ENCODE data around the gene SLAIN2.

SLAIN2 gene

GRCh38 chr4:48380583-48381167 is 39.3 kb downstream of the SLAIN2 start:
- Histone ChIP-seq H3K4me2 (ENCODE audit: low read length, poor library complexity, severe bottlenecking) (no peak overlapping the region), H3K14ac (ENCODE audit: low read length in 2 of 2) (no peak overlapping the region), H2BK15ac (ENCODE audit: low read depth, poor library complexity, severe bottlenecking) (no peak overlapping the region), H2BK5ac (ENCODE audit: low read depth, low read length, poor library complexity, severe bottlenecking) (no peak overlapping the region), H3K9ac (ENCODE audit: low read length) (no peak overlapping the region), H3K23ac (ENCODE audit: low read length in 2 of 2) (no peak overlapping the region), H2AFZ (ENCODE audit: low read depth, low read length) (no peak overlapping the region), H3K4me3 (ENCODE audit: insufficient read depth in 1 of 2, low read depth in 1 of 2, low read length in 2 of 2) (no peak overlapping the region), H2BK120ac (ENCODE audit: low read depth, low read length) (no peak overlapping the region), H4K8ac (ENCODE audit: low read length) (no peak overlapping the region), H2AK5ac (ENCODE audit: low read length, severe bottlenecking) (no peak overlapping the region), H3K36me3 (ENCODE audit: control insufficient read depth in 1 of 2, insufficient read depth in 2 of 2, low read depth in 1 of 2, low read length in 2 of 2) (peaks cover 6 to 65% of the 10 kb centered on the region in 2 experiments), H3K27ac (ENCODE audit: low read length, poor library complexity, severe bottlenecking) (no peak overlapping the region), H3K27me3 (ENCODE audit: control insufficient read depth in 1 of 2, insufficient read depth in 1 of 2, low read length in 2 of 2) (no peaks in the 10 kb centered on the region), H3K18ac (ENCODE audit: low read depth in 1 of 2, low read length in 2 of 2) (no peak overlapping the region), H4K91ac (ENCODE audit: low read length) (no peak overlapping the region), H3K4ac (ENCODE audit: low read depth in 1 of 2, low read length in 2 of 2) (no peak overlapping the region), H3K4me1 (ENCODE audit: control insufficient read depth, insufficient read depth, low read depth, low read length) (peaks cover 2% of the 10 kb centered on the region), H2BK12ac (ENCODE audit: low read length in 2 of 2) (no peak overlapping the region), H3K79me1 (replicated peaks; ENCODE audit: low read length, poor library complexity, severe bottlenecking) (peaks cover 14% of the 10 kb centered on the region), H3K9me3 (ENCODE audit: control insufficient read depth, low read length) (no peaks in the 10 kb centered on the region)
- no CpG with 5 or more reads among the region's 1 CpG for WGBS
- DNase-seq, result no peak

GRCh38 chr4:48388525-48389154 is 47.3 kb downstream of the SLAIN2 start:
- Histone ChIP-seq H3K9ac (ENCODE audit: low read length) (peak overlapping the region; percentile 63), H3K27me3 (ENCODE audit: control insufficient read depth in 1 of 2, insufficient read depth in 1 of 2, low read length in 2 of 2) (no peaks in the 10 kb centered on the region), H2BK120ac (ENCODE audit: low read depth, low read length) (no peak overlapping the region), H3K18ac (ENCODE audit: low read depth in 1 of 2, low read length in 2 of 2) (peak overlapping the region in 1 of 2 experiments; percentile 59), H2AFZ (ENCODE audit: low read depth, low read length) (no peak overlapping the region), H3K9me3 (ENCODE audit: control insufficient read depth, low read length) (no peaks in the 10 kb centered on the region), H2BK12ac (ENCODE audit: low read length in 2 of 2) (no peak overlapping the region), H3K4me1 (ENCODE audit: control insufficient read depth, insufficient read depth, low read depth, low read length) (peaks cover 3% of the 10 kb centered on the region), H3K4me3 (ENCODE audit: insufficient read depth in 1 of 2, low read depth in 1 of 2, low read length in 2 of 2) (no peak overlapping the region), H4K91ac (ENCODE audit: low read length) (no peak overlapping the region), H3K36me3 (ENCODE audit: control insufficient read depth in 1 of 2, insufficient read depth in 2 of 2, low read depth in 1 of 2, low read length in 2 of 2) (peaks cover 7 to 68% of the 10 kb centered on the region in 2 experiments), H2BK5ac (ENCODE audit: low read depth, low read length, poor library complexity, severe bottlenecking) (no peak overlapping the region), H3K4me2 (ENCODE audit: low read length, poor library complexity, severe bottlenecking) (no peak overlapping the region), H4K8ac (ENCODE audit: low read length) (no peak overlapping the region), H3K23ac (ENCODE audit: low read length in 2 of 2) (no peak overlapping the region), H3K27ac (ENCODE audit: low read length, poor library complexity, severe bottlenecking) (no peak overlapping the region), H3K14ac (ENCODE audit: low read length in 2 of 2) (no peak overlapping the region), H2BK15ac (ENCODE audit: low read depth, poor library complexity, severe bottlenecking) (no peak overlapping the region), H2AK5ac (ENCODE audit: low read length, severe bottlenecking) (no peak overlapping the region), H3K79me1 (replicated peaks; ENCODE audit: low read length, poor library complexity, severe bottlenecking) (peaks cover 10% of the 10 kb centered on the region), H3K4ac (ENCODE audit: low read depth in 1 of 2, low read length in 2 of 2) (no peak overlapping the region)
- DNase-seq, result peak; percentile 76
- WGBS, result 86% methylated on average over 1 of the region's 2 CpGs

- no peak overlapping the region for H3K4me2 ChIP-seq (ENCODE audit: low read length, poor library complexity, severe bottlenecking)
- no peak overlapping the region for H4K91ac ChIP-seq (ENCODE audit: low read length)
- H3K9me3 ChIP-seq (ENCODE audit: control insufficient read depth, low read length), result no peaks in the 10 kb centered on the region
- H3K4me3 ChIP-seq (ENCODE audit: insufficient read depth in 1 of 2, low read depth in 1 of 2, low read length in 2 of 2), result no peak overlapping the region
- H3K79me1 ChIP-seq (replicated peaks; ENCODE audit: low read length, poor library complexity, severe bottlenecking), result peaks cover 16% of the 10 kb centered on the region
- H3K4ac ChIP-seq (ENCODE audit: low read depth in 1 of 2, low read length in 2 of 2), result no peak overlapping the region
- no peak overlapping the region for H3K18ac ChIP-seq (ENCODE audit: low read depth in 1 of 2, low read length in 2 of 2)
- H3K36me3 ChIP-seq (ENCODE audit: control insufficient read depth in 1 of 2, insufficient read depth in 2 of 2, low read depth in 1 of 2, low read length in 2 of 2), result peaks cover 7 to 57% of the 10 kb centered on the region in 2 experiments
- no peak overlapping the region for H3K14ac ChIP-seq (ENCODE audit: low read length in 2 of 2)
- no peak overlapping the region for H2BK5ac ChIP-seq (ENCODE audit: low read depth, low read length, poor library complexity, severe bottlenecking)
- no peak overlapping the region for H2AK5ac ChIP-seq (ENCODE audit: low read length, severe bottlenecking)
- WGBS, result no CpG with 5 or more reads among the region's 1 CpG
- no peak overlapping the region for H2BK120ac ChIP-seq (ENCODE audit: low read depth, low read length)
- H3K4me1 ChIP-seq (ENCODE audit: control insufficient read depth, insufficient read depth, low read depth, low read length), result peaks cover 3% of the 10 kb centered on the region
- H2BK15ac ChIP-seq (ENCODE audit: low read depth, poor library complexity, severe bottlenecking), result no peak overlapping the region
- H3K23ac ChIP-seq (ENCODE audit: low read length in 2 of 2), result no peak overlapping the region
- no peak overlapping the region for H4K8ac ChIP-seq (ENCODE audit: low read length)
- H2BK12ac ChIP-seq (ENCODE audit: low read length in 2 of 2), result no peak overlapping the region
- H3K27me3 ChIP-seq (ENCODE audit: control insufficient read depth in 1 of 2, insufficient read depth in 1 of 2, low read length in 2 of 2), result no peaks in the 10 kb centered on the region
- DNase-seq, result no peak
- H3K9ac ChIP-seq (ENCODE audit: low read length), result no peak overlapping the region
- H2AFZ ChIP-seq (ENCODE audit: low read depth, low read length), result no peak overlapping the region
- H3K27ac ChIP-seq (ENCODE audit: low read length, poor library complexity, severe bottlenecking), result no peak overlapping the region
These were observed 54.7 kb downstream of the SLAIN2 start for GRCh38 chr4:48396043-48396442.

- H3K4me1 ChIP-seq (ENCODE audit: control insufficient read depth, insufficient read depth, low read depth, low read length), result no peaks in the 10 kb centered on the region
- no peak overlapping the region for H2AFZ ChIP-seq (ENCODE audit: low read depth, low read length)
- H2BK5ac ChIP-seq (ENCODE audit: low read depth, low read length, poor library complexity, severe bottlenecking), result no peak overlapping the region
- H3K4me2 ChIP-seq (ENCODE audit: low read length, poor library complexity, severe bottlenecking), result no peak overlapping the region
- H3K23ac ChIP-seq (ENCODE audit: low read length in 2 of 2), result no peak overlapping the region
- H3K4ac ChIP-seq (ENCODE audit: low read depth in 1 of 2, low read length in 2 of 2), result no peak overlapping the region
- no peak overlapping the region for H3K27ac ChIP-seq (ENCODE audit: low read length, poor library complexity, severe bottlenecking)
- H3K9ac ChIP-seq (ENCODE audit: low read length), result no peak overlapping the region
- 94% methylated on average over 4 of the region's 6 CpGs for WGBS
- no peak overlapping the region for H4K91ac ChIP-seq (ENCODE audit: low read length)
- peaks cover 26% of the 10 kb centered on the region for H3K79me1 ChIP-seq (replicated peaks; ENCODE audit: low read length, poor library complexity, severe bottlenecking)
- no peaks in the 10 kb centered on the region for H3K27me3 ChIP-seq (ENCODE audit: control insufficient read depth in 1 of 2, insufficient read depth in 1 of 2, low read length in 2 of 2)
- peaks cover 17 to 45% of the 10 kb centered on the region in 2 experiments for H3K36me3 ChIP-seq (ENCODE audit: control insufficient read depth in 1 of 2, insufficient read depth in 2 of 2, low read depth in 1 of 2, low read length in 2 of 2)
- no peak overlapping the region for H3K14ac ChIP-seq (ENCODE audit: low read length in 2 of 2)
- H3K9me3 ChIP-seq (ENCODE audit: control insufficient read depth, low read length), result no peaks in the 10 kb centered on the region
- no peak overlapping the region for H2BK120ac ChIP-seq (ENCODE audit: low read depth, low read length)
- H4K8ac ChIP-seq (ENCODE audit: low read length), result no peak overlapping the region
- no peak overlapping the region for H3K4me3 ChIP-seq (ENCODE audit: insufficient read depth in 1 of 2, low read depth in 1 of 2, low read length in 2 of 2)
- no peak overlapping the region for H2AK5ac ChIP-seq (ENCODE audit: low read length, severe bottlenecking)
- no peak for DNase-seq
- H3K18ac ChIP-seq (ENCODE audit: low read depth in 1 of 2, low read length in 2 of 2), result no peak overlapping the region
- H2BK12ac ChIP-seq (ENCODE audit: low read length in 2 of 2), result no peak overlapping the region
- H2BK15ac ChIP-seq (ENCODE audit: low read depth, poor library complexity, severe bottlenecking), result no peak overlapping the region
These were observed 59.1 kb downstream of the SLAIN2 start for GRCh38 chr4:48400416-48400815.
